OCI-LY1 (cell line): Measurements from ENCODE around the gene LRRC73.

Experiments used
- EZH2 ChIP-seq: fragments of 200-600 bp; sonication (generic), shearing (Covaris generic); IDR thresholded peaks from 2 replicates; pipeline ENCODE4 v1.8.0; 2017; ENCODE audit warnings: borderline replicate concordance, mixed run types, mild to moderate bottlenecking, antibody characterized with exemption, low read length, moderate library complexity, mixed read lengths
- TF ChIP-seq, protein P1 (sequence below): fragments of 200-600 bp; sonication (generic), shearing (Covaris generic); IDR thresholded peaks from 2 replicates; pipeline ENCODE4 v1.5.1; 2017; ENCODE audit warnings: mild to moderate bottlenecking, antibody characterized with exemption, low read length, moderate library complexity, mixed read lengths

DNA sequence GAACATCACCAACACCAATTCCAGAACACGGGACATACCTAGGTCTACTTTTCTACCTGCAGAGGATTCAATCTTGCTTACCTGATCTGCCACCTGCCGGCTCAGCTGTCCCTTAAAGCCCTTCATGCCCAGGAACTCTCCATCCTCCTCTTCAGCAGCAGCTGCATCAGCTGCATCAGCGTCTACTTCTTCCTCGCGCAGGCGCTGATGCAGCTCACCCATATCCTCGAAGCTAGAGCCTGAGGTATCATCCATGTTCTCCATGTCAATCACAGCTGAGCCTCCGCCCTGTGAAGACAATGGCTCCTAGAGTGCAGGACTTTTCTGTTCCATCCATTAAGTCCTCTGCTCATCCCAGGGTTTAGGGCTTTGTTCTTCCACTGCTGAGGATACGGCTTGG, 5.7 kb upstream of the LRRC73 start:
- TF ChIP-seq, protein P1, sequence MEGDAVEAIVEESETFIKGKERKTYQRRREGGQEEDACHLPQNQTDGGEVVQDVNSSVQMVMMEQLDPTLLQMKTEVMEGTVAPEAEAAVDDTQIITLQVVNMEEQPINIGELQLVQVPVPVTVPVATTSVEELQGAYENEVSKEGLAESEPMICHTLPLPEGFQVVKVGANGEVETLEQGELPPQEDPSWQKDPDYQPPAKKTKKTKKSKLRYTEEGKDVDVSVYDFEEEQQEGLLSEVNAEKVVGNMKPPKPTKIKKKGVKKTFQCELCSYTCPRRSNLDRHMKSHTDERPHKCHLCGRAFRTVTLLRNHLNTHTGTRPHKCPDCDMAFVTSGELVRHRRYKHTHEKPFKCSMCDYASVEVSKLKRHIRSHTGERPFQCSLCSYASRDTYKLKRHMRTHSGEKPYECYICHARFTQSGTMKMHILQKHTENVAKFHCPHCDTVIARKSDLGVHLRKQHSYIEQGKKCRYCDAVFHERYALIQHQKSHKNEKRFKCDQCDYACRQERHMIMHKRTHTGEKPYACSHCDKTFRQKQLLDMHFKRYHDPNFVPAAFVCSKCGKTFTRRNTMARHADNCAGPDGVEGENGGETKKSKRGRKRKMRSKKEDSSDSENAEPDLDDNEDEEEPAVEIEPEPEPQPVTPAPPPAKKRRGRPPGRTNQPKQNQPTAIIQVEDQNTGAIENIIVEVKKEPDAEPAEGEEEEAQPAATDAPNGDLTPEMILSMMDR: no peak
- no peak for TF ChIP-seq EZH2
